ENCODE measurements around the gene CNOT2. TPM values are rescaled to one million over a fixed set of nuclear protein-coding genes. Genes with fewer than 3 reads are reported as not detected.
"Not testable (repeated sequence)": the region's sequence is repeated elsewhere in the genome, so short reads cannot be mapped to it uniquely, and the experiment has no call there.

Gene CNOT2
- total RNA-seq, 1 experiment from 2014 or later: 99.8 TPM

DNA sequence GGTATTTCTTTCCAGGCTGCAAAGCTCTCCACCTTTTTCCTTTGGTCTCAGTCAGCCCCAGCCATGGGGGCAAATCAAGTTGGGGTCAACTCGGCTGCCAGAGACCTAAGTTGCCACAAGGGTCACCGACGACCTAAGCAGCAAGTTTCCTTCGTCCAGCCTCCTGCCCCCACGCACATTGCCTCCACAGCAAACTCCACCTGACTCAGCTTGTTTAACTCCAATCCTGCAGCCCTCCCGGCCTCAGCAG lies 122.1 kb downstream of the CNOT2 start:
- no peak for DNase-seq (ENCODE audit: low read depth)

DNA sequence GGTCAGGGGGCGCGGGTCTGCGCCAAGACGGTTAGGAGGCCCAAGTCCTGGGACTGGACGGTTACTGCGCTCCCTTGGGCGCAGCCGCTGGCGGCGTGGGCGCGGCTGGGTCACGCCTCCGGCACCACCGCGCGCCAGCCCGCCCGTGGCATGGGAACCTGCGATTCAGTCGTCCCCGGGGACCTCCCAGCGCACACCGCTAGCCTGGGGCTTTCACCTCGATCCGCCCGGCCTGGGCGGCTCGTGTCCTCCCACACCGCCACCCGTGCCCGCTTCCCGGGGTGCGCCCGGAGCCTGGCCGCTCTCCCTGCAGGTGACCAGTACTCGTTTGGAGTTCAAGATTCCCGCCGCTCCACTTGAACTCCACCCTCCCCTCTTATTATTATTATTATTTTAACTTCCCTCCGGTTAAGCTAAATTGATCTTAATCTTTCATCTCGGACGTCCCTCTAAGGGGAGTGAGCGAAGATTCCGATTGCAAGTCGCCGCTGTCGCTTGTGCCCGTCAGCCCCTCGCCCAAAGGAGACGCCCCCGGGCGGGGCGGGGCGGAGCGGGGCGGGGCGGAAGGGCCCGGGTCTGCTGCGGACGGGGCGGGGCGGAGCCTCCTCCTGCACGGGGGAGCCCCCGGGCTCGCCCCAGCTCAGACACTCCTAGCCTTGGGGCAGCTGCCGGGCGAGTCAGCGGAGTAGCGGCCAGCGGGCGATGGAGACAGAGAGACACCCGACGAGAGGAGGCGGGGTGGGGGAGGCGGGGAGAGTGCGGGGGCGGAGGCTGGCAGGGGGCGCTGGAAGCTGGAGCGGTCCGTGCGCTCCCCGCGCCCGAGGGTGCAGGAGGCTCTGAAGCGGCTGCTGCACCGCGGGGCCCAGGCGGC lies 122.7 kb downstream of the CNOT2 start, which contains the start of gene KCNMB4:
Gene KCNMB4 (plus strand): TSS at position 643 of the 871 bp plus-strand sequence. CDS start 445 bp downstream, outside the sequence.
- DNase-seq (ENCODE audit: low read depth): peak; percentile 65

DNA sequence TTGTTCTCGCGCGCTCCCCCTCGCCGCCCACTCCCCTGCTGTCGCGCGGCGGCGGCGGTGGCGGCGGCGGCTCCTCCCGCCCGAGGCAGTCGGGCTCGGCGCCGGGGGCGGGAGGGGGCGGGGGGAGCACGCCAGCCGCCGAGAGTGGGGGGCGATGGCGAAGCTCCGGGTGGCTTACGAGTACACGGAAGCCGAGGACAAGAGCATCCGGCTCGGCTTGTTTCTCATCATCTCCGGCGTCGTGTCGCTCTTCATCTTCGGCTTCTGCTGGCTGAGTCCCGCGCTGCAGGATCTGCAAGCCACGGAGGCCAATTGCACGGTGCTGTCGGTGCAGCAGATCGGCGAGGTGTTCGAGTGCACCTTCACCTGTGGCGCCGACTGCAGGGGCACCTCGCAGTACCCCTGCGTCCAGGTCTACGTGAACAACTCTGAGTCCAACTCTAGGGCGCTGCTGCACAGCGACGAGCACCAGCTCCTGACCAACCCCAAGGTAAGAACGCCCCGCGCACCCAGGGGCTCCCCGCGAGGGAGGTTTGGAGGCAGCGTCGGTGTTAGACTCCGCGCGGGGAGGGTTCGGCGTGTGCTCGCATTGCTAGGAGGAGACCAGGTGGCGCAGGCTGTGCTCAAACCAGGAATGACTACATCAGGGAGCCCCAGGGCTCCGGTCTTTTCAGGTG lies 123.5 kb downstream of the CNOT2 start:
- DNase-seq (ENCODE audit: low read depth): peak; percentile 56

DNA sequence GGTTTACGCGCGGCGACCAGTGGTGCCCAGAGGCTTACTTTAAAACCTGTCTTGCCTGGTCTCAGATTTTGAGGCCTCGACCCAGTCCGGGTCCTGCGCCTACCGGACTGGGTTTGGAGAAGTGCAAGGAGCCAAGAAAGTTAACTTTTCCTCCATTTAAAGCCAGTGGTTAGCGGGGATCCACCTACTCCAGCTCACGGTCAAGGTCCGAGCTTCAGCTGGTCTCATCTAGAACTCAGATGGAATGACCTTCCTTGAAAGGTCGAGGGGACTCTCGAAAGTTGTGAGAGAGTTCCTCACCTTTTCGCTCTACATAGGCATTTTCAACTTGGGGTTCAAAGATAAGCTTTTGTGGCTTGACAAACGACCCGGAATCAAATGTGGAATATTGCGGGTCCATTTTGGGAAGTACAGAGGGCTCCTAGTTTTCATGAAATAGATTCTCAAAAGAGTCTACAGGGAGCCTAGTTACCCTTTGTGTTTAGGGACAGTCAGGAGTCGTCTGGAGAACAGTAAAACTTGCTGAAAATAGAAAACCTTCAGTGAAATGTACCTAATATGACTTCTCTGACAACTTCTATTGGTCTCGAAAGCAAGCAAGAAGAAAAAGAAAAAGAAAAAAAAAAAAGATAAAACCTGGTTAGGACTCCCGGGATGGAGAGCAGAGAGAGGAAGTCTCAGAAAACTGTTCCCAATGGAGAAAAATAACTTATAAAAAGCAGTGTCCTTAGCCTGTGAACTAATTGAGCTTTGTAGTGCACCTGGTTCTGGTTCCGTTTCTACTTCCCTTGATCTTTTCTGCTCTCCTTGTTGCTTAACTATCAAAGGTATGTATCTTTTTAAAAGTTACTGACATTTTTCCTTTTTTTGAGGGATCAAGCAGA lies 124.3 kb downstream of the CNOT2 start:
- peak; percentile 23 for DNase-seq (ENCODE audit: low read depth)

DNA sequence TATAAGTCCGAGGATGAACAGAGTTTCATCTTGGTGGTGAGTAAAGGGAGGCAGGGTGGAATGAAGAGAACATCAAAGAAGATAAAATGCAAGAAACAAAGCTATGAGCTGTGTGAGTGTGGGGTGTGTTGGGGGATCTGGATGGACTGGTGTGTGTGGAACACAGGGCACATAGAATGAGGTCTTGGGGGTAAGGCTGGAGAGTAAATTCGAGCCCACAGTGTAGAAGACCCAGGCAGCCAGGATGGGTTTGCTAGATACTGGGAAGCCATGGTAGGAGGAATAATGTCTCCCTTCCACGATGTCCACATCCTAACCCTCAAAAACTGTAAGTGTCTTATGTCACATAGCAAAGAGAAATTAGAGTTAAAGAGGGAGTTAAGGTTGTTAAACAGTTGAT lies 129.6 kb downstream of the CNOT2 start:
- DNase-seq (ENCODE audit: low read depth): no peak

DNA sequence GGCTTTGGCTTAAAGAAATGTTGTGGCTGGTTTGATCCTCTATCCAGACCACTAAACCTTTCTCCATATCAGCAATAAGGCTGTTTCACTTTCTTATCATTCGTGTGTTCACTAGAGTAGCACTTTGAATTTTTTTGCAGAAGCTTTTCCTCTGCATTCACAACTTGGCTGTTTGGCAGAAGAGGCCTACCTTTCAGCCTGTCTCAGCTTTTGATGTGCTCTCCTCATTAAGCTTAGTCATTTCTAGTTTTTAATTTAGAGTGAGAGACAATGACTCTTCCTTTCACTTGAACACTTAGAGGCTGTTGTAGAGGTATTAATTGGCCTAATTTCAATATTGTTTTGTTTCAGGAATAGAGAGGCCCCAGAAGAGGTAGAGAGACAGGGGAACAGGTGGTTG lies 136.6 kb downstream of the CNOT2 start:
- DNase-seq (ENCODE audit: low read depth): no peak

DNA sequence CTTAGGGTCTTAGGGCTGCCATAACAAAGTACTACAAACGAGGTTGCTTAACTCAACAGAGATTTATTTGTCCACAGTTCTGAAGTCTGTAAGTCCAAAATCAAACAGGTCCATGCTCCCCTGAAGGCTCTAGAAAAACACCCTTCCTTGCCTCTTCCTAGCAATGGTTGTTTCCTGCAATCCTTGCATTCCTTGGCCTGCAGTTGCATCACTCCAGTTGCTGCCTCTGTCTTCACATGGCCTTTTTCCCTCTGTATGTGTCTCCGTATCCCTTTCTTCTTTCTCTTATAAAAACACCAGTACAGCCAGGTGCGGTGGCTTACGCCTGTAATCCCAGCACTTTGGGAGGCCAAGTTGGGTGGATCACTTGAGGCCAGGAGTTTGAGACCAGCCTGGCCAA lies 140.3 kb downstream of the CNOT2 start:
- DNase-seq (ENCODE audit: low read depth): no peak

DNA sequence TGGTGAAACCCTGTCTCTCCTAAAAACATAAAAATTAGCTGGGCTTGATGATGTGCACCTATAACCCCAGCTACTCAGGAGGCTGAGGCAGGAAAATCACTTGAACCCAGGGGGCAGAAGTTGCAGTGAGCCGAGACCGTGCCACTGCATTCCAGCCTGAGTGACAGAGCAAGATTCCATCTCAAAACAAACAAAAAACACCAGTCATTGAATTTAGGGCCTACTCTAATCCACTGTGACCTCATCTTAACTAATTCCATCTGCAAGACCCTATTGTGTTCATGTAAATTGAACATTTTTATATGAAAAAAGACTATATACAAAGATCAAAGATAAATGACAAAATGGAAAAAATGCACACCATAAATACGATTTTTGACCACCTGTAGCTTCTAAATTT lies 140.7 kb downstream of the CNOT2 start:
- no peak for DNase-seq (ENCODE audit: low read depth)

DNA sequence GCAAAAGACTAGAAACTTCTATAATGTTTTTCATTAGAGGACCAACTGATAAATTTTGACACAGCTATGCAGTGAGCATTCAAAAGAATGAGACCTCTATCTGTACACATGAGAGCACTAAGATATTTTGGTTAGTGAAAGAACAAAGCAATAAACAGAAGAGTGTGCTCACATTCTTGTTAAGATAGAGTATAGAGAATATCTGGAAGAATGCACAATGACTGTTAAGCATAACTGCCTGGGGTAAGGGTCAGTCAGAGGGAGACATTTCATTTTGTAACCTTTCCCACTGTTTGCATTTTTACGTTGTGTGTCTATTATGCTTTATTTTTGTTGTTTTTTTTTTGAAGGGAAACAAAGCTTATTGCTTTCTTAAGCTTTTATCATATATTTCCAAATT lies 143.5 kb downstream of the CNOT2 start:
- DNase-seq (ENCODE audit: low read depth): no peak

DNA sequence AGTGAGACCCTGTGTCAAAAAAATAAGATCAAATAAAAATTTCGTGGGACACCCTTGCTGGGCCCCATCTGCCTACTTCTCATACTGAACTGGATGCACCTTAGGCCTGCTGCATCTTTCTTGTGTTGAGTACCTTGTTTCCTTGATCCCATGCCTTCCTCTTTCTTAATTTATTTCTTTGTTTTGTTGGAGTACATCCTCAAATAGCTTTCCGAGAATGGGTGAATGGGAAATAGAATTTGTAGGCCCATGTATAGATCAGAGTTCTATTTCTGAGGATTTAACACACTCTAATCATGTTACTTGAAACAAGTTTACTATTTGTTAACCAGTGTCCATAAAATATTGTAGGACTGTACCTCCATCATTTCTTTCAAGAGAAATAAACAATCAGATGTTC lies 146.4 kb downstream of the CNOT2 start:
- DNase-seq (ENCODE audit: low read depth): no peak

DNA sequence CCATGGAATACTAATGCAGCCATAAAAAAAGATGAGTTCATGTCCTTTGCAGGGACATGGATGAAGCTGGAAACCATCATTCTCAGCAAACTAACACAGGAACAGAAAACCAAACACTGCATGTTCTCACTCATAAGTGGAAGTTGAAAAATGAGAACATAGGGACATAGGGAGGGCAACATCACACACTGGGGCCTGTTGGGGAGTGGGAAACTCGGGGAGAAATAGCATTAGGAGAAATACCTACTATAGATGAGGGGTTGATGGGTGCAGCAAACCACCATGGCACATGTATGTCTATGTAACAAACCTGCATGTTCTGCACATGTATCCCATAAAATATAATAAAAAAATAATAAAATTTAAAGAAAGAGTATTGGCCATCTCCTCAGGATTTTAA lies 149.4 kb downstream of the CNOT2 start:
- DNase-seq (ENCODE audit: low read depth): not testable (repeated sequence)

DNA sequence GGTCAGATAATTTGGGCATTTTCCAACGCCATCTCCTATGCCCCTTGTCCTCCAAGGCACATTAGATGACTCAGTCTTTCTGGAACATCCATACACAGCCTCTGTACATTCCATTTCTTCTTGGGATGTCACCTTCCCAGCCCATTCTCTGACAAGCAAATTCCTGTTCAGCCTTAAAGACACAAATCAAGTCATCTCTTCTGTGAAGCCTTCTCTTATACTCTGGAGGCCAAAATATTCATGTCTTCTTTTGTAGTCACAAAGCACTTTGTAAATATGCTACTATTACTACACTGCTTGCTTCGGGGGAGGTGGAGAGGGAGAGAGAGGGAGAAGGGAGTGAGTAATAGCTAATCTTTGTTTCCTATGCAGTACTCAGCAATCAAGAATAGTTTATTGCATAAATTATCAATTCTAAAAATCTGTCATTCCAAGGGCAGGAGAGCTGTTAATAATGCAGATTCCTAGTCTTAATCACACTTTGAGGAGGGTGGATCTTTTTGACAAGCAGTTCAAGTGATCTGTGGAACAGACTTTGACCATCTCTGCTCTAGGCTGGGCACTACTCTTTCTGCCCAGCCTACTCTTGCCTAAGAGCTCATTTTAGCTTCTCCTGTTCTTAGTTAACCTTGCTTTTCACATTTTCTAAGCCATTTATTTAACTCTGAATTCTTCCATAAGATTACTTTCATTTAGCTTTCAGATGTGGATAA lies 150.7 kb downstream of the CNOT2 start:
- peak; percentile 74 for DNase-seq (ENCODE audit: low read depth)

DNA sequence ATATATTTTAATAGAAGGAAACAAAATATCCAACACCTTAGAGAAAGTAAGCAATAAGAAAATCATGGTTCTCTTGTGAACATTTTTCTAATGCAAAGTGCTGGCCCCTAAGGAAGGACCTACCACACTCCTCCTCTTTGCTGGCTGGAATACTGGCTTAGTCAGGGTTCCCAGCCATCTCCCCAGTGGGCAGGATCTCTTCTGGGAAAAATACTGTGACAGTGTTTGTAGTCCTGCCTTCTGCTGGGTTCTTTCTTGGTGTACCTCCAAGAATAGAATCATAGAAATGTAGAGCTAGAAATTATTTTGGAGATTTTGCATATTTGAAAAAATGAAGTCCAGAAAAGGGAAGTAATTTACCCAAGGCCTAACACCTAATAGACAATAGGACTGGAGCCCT lies 154.8 kb downstream of the CNOT2 start:
- DNase-seq (ENCODE audit: low read depth): no peak

DNA sequence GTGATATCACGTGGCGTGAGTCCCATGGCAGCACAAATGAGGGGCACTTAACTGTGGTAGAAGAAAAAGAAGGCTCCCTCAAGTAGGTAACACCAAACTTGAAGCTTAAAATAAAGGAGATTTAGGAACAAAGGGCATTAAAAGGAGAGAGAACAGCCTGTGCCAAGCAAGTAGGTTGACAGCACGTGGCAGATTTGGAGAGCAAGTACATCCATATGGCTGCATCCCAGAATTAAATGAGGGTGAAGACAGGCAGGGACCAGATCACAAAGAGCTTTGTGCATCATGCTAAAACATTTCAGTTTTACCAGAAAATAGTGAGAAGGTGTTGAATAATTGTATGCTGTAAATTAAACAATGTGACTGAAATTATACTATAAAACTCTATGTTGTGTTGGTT lies 155.6 kb downstream of the CNOT2 start:
- DNase-seq (ENCODE audit: low read depth): no peak

DNA sequence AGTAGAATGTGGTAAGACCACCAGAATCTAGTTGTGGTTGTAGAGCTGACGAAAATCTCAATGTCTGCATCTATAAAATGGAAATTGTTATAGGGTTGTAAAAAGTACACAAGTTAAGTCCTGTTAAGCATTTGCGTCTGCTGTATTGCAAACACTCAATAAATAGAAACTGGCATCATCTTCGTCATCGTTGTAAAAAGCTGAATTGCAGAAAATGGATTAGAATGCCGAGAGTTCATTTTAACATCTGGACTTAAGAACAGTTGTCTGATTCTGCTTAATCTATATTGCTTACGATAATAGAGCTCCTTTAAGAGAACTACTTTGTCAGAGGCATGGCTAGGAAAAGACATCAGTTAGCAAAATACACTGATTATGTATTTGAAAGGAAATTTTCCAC lies 156.1 kb downstream of the CNOT2 start:
- DNase-seq (ENCODE audit: low read depth): no peak

DNA sequence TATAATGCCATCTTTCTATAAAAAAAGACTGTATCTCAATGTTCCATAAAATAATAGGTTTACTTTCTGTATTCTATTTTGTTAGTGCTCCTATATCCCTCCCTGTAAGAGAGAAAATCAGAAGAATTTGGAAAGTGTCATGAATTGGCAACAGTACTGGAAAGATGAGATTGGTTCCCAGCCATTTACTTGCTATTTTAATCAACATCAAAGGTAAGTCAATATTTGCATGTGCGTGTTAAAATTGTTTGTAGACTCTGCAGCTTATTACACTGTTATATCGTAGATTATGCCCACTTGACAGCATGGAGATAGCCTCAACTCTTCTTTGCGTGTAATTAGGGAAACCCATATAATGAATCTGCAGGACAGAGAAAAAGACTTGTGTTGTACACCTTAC lies 156.9 kb downstream of the CNOT2 start:
- no peak for DNase-seq (ENCODE audit: low read depth)

DNA sequence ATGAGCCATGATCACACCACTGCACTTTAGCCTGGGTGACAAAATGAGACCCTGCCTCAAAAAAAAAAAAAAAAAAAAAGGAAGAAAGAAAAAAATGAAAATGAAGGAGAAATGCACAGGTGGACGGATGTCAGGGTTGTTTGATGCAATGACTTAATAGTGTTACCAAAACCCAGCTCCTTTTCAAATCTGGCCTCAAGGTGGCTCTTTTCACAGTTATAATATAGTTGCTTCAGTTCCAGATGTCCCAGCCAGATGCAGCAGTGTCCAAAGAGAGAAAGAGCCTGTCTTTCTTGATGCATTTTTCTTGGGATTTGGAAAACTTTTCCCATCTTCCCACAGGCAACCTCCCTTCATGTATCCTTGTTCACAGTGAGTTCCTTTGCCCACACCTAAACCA lies 159.4 kb downstream of the CNOT2 start:
- DNase-seq (ENCODE audit: low read depth): no peak

DNA sequence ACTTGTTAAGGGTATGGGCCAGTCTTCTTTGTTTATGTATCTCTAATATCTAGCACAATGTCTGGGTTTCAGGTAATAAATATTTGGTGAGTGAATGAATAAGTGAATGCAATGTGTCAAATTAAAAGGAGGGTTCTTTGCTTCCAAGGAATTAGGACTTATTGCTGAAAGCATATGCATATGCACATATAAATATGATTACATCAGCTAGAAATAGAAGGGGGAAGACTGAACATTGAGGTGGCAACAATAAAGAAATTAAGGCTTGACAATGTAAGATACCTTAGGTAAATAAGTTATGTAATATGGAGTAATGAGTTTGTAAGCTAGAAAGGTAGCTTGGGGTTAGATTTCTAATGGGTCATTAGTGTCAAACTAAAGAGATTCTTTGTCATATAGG lies 160.6 kb downstream of the CNOT2 start:
- DNase-seq (ENCODE audit: low read depth): no peak
